NCI-H446 (cell line): ENCODE results near the gene OR10T2.
"Not testable (repeated sequence)": the region's sequence is repeated elsewhere in the genome, so short reads cannot be mapped to it uniquely, and the experiment has no call there.

Experiments
- DNase-seq, 2 experiments: peaks; one replicate each; lab custom pipeline; 2025; lab: John Stamatoyannopoulos, UW

OR10T2 gene

GRCh38 chr1:158356616-158357015 is 42.6 kb downstream of the OR10T2 start:
- no peak for DNase-seq

DNA sequence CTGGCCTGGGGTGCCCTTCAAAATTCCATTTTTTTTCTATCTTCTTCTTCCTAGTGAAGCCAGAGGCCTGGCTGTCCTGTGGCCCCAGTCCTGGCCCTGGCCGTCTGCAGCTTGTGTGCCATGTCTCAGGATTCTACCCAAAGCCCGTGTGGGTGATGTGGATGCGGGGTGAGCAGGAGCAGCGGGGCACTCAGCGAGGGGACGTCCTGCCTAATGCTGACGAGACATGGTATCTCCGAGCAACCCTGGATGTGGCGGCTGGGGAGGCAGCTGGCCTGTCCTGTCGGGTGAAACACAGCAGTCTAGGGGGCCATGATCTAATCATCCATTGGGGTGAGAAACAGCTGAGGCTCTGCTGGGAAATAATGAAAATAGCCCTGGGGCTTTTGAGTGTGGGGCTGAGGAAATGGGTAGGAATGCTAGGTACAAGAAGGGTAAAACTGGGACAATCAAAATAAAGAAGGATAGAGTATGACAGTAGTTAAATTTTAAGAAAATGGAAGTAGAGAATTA is 43.4 kb downstream of the OR10T2 start:
- no peak for DNase-seq

DNA sequence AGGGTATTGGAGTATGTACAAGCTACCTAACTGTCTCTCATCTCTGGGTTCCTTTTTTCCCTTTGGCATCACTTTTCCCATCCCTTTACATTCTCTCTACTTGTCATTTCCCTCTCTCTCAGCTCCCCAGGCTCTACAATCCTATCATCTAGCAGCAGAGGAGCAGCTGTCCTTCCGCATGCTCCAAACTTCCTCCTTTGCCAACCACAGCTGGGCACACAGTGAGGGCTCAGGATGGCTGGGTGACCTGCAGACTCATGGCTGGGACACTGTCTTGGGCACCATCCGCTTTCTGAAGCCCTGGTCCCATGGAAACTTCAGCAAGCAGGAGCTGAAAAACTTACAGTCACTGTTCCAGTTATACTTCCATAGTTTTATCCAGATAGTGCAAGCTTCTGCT is 45.0 kb downstream of the OR10T2 start:
- no peak for DNase-seq

GRCh38 chr1:158353303-158354075 is 45.8 kb downstream of the OR10T2 start, which contains the start of gene CD1E:
TSS of gene CD1E (plus strand) at chr1:158353894. CDS start at chr1:158353989, 95 bp downstream.
- DNase-seq: no peak

DNA sequence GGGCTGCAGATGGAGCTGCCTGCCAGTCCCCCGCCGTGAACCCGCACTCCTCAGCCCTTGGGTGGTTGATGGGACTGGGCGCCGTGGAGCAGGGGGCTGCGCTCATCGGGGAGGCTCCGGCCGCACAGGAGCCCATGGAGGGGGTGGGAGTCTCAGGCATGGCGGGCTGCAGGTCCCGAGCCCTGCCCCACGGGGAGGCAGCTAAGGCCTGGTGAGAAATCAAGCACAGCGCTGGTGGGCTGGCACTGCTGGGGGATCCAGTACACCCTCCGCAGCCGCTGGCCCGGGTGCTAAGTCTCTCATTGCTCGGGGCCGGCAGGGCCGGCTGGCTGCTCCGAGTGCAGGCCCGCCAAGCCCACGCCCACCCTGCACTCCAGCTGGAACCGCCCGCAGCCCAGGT is 50.3 kb downstream of the OR10T2 start:
- not testable (repeated sequence) for DNase-seq
